Left forelimb (tissue), 1 donor: ENCODE measurements around the gene OR5A2.
"Not testable (repeated sequence)": the region's sequence is repeated elsewhere in the genome, so short reads cannot be mapped to it uniquely, and the experiment has no call there.

Source experiments
- DNase-seq: peaks from one replicate; pipeline ENCODE4 v3.0.0-alpha.2; 2018; ENCODE audit warnings: low spot score

OR5A2 gene, protein sequence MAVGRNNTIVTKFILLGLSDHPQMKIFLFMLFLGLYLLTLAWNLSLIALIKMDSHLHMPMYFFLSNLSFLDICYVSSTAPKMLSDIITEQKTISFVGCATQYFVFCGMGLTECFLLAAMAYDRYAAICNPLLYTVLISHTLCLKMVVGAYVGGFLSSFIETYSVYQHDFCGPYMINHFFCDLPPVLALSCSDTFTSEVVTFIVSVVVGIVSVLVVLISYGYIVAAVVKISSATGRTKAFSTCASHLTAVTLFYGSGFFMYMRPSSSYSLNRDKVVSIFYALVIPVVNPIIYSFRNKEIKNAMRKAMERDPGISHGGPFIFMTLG

DNA sequence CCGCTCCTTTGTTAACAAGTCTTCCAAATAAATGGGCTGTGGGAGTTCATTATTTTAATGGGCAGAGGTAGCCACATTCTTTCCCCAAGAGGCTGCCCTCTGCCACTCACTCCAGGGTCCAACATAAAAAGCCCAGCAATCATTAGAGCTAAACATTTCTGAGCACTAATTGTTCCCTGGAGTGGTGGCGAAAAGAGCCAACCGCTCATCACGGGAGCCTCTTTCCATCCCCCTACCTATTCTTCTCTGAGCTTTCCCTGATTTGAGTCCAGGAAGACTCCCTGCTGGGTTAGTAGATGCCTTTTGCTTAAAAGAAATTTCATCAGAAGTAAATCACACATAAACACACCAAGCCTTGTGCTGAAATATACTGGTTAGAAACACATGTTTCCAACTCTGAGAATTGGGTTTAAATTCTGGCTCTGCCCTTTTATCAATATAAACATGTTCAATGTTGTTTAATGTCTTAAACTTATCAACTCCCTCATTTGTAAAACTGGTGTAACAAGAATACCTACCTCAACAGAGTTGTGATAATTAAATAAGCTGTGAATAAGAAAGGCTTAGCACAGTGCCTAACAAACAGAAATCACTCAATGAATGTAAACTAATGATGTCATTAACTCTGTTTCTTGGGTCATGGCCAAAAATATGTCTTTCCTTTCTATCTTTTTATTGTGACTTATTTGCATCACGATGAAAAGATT lies at the start of gene OR5A2:
OR5A2 (minus strand) TSS at position 53 of the 707 bp plus-strand sequence. CDS start 3,460 bp downstream, outside the sequence.
- DNase-seq = no peak

GRCh38 chr11:59475176-59475575 lies 49.0 kb upstream of the OR5A2 start:
- DNase-seq = no peak

DNA sequence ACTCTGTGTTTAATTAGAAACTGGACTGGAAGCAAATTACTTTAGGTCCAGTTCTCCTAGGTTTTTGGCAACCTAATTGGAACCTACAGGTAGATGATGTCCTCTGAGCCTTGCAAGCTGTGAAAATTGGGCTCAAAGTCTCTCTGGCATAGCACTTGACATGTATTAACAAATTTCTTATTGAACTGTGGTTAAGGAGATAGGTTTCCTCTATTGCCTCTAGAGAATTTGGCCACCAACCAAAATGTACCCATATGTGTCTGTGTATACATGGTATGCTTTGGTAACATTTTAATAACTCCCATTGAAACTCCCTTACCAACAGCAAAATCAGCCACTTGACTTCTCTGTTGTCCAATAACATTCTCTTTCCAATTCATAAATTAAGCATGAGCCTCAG lies 46.8 kb upstream of the OR5A2 start, which contains the start of gene OR4D10:
OR4D10 (plus strand) TSS at position 301 of the 400 bp plus-strand sequence. CDS start 4,115 bp downstream, outside the sequence.
- DNase-seq = no peak

GRCh38 chr11:59463190-59463641 lies 37.0 kb upstream of the OR5A2 start:
- DNase-seq = no peak

GRCh38 chr11:59459916-59460315 lies 33.7 kb upstream of the OR5A2 start:
- no peak for DNase-seq

GRCh38 chr11:59456661-59457060 lies 30.4 kb upstream of the OR5A2 start, which contains the start of gene OR4D6:
Gene OR4D6, plus strand, starts transcription at chr11:59456961. Its CDS starts 0 bp downstream, at chr11:59456961.
- DNase-seq = no peak

DNA sequence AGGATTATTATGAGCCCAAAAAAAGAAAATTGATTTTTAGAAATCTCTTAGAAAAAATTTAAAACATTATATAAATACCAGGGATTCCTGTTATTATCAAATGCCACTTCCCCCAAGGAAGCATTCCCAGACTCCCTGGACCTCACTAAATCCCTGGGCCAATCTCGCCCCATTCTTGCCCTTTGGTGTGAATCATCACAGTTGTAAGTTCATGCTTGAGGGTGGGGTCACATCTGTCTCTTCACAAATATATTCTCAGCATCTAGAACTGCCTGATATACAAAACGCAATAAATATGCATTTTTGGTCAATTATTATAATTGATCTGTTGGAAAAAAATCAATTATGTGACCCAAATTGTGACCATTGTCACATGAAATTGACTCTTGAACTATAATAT lies 22.3 kb upstream of the OR5A2 start:
- no peak for DNase-seq

DNA sequence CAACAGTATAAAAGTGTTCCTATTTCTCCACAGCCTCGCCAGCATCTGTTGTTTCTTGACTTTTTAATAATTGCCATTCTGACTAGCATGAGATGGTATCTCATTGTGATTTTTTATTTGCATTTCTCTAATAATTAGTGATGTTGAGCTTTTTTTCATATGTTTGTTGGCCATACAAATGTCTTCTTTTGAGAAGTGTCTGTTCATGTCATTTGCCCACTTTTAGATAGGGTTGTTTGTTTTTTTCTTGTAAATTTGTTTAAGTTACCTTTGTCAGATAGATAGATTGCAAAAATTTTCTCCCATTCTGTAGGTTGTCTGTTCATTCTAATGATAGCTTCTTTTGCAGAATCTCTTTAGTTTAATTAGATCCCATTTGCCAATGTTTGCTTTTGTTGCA lies 19.4 kb upstream of the OR5A2 start:
- not testable (repeated sequence) for DNase-seq

- DNase-seq = no peak
Observed at GRCh38 chr11:59437770-59438169, 11.6 kb upstream of the OR5A2 start.

DNA sequence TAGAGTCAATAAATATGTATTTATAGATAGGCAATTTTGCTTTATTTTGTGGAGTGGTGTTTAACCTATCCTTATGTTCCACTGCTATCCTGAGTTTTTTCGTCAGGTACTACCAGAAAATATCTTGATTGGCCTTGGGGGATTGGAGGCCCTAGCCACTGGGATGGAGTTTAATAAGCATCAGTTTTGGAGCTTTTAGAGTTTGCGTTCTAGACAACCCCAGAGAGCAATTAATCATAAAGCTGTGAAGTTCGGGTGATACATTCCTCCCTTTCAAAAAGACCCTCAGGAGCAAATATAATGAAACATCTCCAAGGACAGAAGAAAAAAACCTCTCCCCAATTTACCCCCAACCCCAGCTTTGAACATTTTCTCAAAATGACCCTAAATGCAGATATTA lies 10.0 kb upstream of the OR5A2 start, which contains the start of gene OR5A1:
OR5A1 (plus strand) TSS at position 301 of the 400 bp plus-strand sequence. CDS start 6,700 bp downstream, outside the sequence.
- DNase-seq = no peak

DNA sequence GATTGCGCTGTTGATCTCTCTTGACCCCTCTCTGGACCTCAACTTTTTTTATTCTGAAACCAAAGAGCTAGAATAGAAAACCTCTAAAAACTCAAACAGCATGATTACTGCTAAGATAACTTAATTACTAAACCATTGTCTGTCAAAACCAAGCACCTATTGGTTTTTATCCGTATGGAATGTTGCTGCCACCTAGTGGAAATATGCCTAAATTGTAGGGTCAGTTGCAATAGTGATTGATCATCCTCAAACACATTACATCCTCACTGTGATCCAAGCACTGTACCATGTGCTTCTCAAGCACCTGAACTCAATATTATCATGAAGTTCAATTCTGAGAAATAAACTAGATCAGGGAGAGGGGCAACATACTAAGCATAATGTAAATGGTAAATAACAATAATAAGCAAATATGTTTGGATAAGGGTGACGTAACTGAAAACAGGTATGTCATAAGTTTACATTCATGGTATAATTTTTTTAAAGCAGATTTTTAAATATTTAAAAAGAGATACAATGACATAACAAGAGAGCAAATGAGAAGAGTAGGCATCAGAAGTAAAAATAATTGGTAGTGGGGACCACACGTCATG lies 3.8 kb upstream of the OR5A2 start:
- no peak for DNase-seq

- DNase-seq = no peak
Observed at GRCh38 chr11:59427068-59427382, 812 bp upstream of the OR5A2 start.

DNA sequence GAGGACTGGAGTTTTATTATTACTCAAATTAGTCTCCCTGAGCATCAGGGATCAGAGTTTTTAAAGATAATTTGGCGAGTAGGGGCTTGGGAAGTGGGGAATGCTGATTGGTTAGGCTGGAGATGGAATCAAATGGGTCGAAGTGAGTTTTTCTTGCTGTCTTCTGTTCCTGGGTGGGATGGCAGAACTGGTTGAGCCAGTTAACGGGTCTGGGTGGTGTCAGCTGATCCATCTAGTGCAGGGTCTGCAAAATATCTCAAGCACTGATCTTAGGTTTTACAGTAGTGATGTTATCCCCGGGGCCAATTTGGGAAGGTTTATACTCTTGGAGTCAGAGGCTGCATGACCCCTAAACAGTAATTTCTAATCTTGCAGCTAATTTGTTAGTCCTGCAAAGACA lies 1.1 kb downstream of the OR5A2 start:
- no peak for DNase-seq

DNA sequence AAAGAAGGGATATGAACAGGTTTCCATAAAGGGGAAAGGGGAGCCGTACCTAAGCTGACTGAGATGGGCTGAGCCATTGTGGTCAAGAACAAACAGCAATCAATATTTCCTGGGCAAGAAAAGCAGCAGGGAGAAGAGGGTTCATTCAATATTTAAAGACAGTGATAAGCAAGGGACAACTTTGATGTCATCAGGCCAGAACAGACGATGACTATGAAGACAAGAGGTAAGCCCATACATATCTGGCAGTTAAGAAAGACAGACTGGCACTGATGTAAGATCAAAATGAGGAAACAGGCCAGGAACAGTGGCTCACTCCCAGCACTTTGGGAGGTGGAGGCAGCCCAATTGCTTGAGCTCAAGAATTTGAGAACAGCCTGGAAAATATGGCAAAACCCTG lies 2.4 kb downstream of the OR5A2 start:
- no peak for DNase-seq

- DNase-seq = no peak
Observed at GRCh38 chr11:59418156-59418555, 8.1 kb downstream of the OR5A2 start.

DNA sequence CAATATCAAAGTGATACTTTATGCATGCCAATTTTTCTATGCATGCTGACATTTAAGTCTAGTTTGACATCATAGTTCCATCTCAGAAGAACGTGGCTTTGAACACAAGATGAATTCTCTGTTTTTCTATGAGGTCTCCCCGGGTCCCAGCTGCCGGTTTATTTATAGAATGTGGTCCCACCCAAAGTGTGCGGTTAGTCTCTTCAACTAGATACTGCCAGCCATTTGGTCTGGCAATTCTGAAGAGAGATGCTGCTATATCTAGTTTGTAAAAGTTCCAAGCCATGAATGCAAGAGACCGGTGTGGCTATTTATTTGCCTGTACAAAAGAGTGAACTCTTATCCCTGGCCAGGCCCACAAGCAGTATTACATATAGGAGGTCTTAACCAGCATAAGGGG lies 9.2 kb downstream of the OR5A2 start:
- DNase-seq = no peak

DNA sequence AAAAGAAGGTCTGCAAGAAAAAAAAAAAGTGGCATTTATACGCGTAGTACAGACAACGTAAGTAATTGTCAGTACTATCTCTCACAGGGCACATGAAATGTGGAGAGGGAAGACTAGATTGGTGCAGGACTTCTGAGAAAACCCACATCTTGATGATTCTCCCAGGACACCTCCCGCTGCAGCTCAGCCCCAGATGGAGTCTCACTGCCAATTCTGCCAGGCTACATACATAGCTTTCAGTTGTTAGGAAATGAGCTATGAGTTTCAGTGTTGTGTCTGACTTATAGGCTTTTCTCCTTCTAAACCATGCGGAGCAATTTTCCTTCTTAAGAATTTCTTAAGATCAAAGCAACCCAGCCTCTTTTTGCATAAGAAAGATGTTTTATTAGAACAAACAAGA lies 9.6 kb downstream of the OR5A2 start:
- DNase-seq = no peak

DNA sequence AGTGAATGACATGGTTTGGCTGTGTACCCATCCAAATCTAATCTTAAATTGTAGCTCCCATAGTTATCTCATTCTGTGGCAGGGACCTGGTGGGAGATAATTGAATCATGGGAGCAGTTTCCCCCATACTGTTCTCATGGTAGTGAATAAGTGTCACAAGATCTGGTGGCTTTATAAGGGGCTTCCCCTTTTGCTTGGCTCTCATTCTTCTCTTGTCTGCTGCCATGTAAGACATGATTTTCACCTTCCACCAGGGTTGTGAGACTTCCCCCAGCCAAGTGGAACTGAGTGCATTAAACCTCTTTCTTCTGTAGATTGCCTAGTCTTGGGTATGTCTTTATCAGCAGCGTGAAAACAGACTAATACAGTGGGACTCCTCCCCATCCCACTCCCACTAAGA lies 11.1 kb downstream of the OR5A2 start:
- no peak for DNase-seq

- no peak for DNase-seq
Observed at GRCh38 chr11:59413646-59414045, 12.6 kb downstream of the OR5A2 start.

DNA sequence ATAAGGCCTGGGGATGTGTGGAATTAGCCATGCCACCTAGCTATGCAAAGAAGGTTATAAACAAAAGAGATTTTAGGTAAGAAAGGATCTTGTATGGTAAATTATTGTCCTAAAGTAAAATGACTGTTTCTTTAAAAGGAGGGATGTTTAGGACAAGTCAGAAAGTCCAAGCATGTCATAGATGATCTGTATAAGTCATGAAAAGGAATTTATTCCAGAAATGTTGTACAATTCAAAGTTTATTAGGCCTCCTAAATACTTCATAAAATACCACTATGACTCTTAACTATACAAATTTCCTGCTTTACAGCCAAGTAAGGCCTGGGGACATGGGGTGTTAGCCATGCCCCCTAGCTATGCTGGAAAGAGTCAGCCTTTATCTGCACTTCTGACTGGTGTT lies 22.7 kb downstream of the OR5A2 start:
- DNase-seq = no peak

DNA sequence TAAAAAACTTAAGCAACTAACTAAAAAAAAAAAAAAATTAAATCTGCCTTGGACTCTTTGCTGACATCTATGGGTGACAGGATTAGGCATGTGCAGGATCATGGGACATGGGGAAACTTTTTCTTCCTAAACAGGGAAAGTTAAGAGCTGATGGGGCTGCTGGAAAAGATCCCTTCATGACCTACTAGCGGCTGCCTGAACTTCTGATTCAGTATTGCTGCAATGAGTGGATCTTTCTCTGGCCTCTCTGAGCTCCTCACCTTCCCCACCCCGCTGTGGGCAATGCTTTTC lies 25.0 kb downstream of the OR5A2 start:
- DNase-seq = no peak

GRCh38 chr11:59400461-59401261 lies 25.6 kb downstream of the OR5A2 start:
- no peak for DNase-seq
